VCaP (cell line): ENCODE measurements around the gene TBPL1.
A peak's percentile ranks its signal among the peaks of the same experiment; 100 is the strongest.
"Not testable (repeated sequence)": the region's sequence is repeated elsewhere in the genome, so short reads cannot be mapped to it uniquely, and the experiment has no call there.

Experiments
- H3K27ac ChIP-seq: fragments of 450-650 bp; 2 replicates; pipeline ENCODE4 v1.5.1; 2017
- TF ChIP-seq, protein P1 (sequence below): fragments of 450-650 bp; conservative IDR thresholded peaks from 2 replicates; pipeline ENCODE4 v1.5.1; 2017; ENCODE audit warnings: mild to moderate bottlenecking, moderate library complexity

TBPL1 gene

DNA sequence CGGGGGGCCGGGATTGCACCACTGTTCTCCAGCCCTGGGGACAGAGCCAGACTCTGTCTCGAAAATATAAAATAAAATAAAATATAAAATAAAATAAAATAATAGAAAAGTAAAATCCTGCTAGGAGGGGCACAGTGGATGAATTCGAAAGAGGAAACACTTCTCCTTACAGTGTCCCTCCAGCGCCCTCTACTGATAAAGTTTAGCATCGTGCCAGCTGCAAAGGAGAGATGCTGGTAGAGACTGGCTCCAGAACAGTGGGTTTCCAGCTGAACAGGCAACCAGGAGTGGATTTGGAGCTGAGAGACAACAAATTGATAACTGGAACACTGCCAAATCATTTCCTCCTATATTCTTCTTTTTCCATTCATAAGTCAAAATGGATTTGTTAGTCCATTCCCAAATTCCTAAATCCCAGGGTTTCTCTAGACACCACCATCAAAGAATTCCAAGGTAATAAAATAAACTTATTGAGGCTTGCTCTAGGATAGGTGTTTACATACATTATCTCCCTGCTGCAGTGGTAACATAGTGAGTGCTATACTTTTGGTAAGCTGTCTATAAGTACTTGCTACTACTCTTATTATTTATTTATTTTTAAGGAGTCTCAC lies 31.7 kb upstream of the TBPL1 start:
- TF ChIP-seq, protein P1, sequence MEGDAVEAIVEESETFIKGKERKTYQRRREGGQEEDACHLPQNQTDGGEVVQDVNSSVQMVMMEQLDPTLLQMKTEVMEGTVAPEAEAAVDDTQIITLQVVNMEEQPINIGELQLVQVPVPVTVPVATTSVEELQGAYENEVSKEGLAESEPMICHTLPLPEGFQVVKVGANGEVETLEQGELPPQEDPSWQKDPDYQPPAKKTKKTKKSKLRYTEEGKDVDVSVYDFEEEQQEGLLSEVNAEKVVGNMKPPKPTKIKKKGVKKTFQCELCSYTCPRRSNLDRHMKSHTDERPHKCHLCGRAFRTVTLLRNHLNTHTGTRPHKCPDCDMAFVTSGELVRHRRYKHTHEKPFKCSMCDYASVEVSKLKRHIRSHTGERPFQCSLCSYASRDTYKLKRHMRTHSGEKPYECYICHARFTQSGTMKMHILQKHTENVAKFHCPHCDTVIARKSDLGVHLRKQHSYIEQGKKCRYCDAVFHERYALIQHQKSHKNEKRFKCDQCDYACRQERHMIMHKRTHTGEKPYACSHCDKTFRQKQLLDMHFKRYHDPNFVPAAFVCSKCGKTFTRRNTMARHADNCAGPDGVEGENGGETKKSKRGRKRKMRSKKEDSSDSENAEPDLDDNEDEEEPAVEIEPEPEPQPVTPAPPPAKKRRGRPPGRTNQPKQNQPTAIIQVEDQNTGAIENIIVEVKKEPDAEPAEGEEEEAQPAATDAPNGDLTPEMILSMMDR, result peak; percentile 87

DNA sequence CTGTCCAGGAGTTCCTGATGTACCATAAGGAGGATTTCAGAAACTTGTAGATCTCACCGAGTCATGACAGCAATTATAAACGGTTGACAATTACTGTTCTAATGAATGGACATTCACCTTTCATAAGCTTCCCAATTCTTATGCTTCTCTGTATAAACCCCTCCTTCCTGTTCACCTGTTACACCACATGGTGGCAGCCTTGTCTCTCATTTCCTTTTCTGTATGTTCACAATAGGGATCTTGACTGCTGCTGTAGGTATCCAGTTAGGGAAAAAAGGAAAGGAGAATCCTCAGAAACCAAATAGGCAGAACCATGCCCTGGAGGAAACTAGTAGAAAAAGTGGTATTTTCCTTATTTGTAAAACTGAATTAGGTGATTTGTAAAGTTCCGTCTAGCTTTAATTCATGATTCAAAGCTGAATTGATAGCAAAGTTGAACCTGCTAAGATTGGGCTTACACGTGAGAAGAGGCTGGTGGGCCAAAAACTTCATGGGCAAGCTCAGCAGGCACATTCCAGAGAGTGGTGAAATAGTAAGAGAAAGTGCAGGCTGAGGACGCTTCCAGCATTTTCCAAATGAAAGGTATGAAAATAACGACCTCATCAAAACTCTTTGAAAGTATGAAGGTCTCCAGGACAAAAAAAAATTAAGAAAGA lies 29.0 kb upstream of the TBPL1 start:
- H3K27ac ChIP-seq, result no peak overlapping the region; the same call in 1 of the 2 replicates
- TF ChIP-seq, protein P1, result peak; percentile 81

More for the DNA sequence above, 31.7 kb upstream of the TBPL1 start:
- no peak overlapping the region for H3K27ac ChIP-seq

DNA sequence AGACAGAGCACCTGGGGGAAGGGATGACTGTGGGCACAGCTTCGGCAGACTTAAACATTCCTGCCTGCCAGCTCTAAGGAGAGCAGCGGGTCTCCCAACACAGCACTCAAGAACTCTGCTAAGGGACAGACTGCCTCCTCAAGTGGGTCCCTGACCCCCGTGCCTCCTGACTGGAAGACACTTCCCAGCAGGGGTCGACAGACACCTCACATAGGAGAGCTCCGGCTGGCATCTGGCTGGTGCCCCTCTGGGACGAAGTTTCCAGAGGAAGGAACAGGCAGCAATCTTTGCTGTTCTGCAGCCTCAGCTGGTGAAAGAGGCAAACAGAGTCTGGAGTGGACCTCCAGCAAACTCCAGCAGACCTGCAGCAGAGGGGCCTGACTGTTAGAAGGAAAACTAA lies 21.8 kb upstream of the TBPL1 start:
- not testable (repeated sequence) for H3K27ac ChIP-seq

DNA sequence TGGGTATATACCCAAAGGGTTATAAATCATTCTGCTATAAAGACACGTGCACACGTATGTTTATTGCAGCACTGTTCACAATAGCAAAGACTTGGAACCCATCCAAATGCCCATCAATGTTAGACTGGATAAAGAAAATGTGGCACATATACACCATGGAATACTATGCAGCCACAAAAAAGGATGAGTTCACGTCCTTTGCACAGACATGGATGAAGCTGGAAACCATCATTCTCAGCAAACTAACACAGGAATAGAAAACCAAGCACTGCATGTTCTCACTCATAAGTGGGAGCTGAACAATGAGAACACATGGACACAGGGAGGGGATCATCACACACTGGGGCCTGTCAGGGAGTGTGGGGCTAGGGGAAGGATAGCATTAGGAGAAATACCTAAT lies 16.7 kb upstream of the TBPL1 start:
- not testable (repeated sequence) for H3K27ac ChIP-seq

DNA sequence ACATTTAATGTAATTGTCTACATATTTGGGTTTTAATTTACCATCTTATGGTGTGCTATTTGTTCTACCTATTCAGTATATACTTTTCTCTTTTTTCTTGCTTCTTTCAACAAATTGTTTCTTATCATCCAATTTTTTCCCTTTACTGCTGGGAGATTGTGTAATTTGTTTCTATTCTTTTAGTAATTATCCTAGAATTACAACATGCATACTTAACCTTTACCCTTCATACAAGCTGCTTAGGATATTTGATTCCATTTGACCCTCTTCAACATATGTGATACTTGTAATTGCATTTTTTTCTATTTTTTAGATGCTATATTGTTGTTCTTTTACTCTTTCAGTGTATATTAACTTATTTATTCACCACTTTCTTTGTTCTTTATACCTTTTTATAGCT lies 15.1 kb upstream of the TBPL1 start:
- TF ChIP-seq, protein P1, result no peak
- H3K27ac ChIP-seq, result no peak overlapping the region

DNA sequence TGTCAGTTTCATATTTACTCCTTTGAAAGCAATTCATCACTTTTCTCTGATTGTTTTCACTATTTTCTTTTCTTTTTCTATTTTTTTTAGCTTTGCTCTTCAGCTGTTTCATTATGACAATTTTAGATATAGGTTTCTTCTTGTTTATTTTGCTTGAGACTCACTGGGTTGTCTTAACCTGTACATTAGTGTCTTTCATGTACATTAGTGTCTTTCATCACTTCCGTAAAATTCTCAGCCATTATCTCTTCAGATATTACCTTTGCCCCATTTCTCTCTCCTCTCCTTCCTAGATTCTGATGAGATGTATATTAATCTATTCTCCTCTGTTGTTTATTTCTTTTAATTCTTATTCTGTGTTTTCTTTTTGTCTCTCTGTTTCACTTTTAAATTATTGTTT lies 14.5 kb upstream of the TBPL1 start:
- TF ChIP-seq, protein P1, result no peak
- no peak overlapping the region for H3K27ac ChIP-seq

DNA sequence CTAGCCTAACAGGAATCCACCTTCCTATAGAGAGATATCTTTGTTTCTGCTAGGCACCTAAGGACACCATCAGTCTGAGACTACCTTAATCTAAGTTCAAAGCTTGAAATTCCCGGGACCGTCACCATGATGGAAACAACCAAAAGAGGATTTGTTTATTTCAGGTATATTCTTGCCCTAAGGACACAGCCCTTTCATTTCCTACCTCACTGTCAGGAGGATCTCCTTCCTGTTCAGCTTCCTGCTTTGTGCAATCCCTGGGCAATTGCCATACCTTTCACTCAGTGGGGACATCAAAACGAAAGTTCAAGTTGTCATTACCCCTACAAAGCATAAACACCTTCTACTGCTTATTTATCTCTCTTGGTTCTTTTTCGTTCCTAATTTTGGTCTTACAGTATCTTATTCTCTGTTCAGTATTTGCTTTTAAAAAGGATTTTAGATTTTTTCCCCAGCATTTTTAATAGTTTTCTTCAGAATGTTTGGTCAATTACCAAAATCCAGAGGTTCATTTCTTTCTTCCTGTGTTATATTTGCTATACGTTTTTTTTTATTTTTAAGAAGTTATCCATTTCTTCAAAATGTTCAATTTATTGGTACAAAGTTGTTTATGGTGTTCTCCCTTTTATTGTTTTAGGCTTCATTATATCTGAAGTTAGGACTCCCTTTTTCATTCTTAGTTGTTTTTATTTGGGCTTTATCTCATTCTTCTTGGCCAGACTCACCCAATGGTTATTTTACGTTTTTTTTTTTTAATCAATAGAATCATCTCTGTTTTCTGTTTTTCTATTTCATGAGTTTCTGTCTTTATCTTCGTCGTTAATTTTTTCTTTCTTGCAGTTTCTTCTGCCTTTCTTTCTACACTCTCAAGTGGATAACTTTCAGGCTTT lies 13.0 kb upstream of the TBPL1 start:
- peak overlapping the region; percentile 30; the same call in 1 of the 2 replicates for H3K27ac ChIP-seq
- TF ChIP-seq, protein P1, result no peak

DNA sequence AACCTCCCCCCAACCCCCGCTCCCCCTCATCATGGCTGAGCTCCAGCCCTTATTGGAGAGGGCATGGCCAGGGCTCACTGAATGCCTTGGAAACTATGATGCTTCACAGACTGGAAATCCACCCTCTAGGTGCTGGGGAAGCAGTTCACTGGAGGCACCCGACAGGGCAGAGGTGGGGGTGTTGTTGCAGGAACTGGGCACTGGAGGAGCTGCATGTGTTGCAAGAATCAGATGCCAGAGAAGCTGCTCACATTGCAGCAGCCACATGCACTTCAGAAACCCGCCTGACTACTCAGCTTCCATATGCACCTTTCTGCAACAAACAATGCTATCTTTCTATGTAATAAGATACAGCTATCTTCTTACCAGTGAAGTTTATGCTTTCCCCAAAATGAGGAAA lies 7.9 kb upstream of the TBPL1 start:
- peak overlapping the region; percentile 97 for H3K27ac ChIP-seq
- TF ChIP-seq, protein P1, result no peak
